Middle frontal gyrus (tissue), 1 donor: Measurements from ENCODE around the gene CRYL1.
"Not testable (repeated sequence)": the region's sequence is repeated elsewhere in the genome, so short reads cannot be mapped to it uniquely, and the experiment has no call there.

ENCODE experiments used
- DNase-seq: peaks from one replicate; pipeline ENCODE4 v3.0.0-alpha.2; 2015; ENCODE audit warnings: low spot score; ENCODE audit errors: extremely low spot score

The CRYL1 gene

DNA sequence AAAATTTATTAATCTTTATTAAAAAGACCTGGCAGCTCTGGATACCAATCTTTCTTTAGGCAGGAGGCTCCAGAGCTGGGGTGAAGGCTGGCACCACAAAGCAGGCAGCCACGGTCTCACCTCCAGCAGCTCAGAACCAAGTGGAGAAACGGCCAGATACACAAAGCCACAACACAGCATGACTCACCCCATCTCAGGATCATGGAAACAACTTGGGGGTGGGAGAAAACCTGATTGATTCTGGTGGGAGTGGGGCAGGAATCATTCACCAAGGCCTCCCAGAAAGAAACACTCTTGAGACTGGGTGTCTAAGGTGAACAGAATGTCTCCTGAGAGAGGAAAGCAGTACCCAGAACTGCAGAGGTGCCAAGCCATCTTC lies 64.2 kb downstream of the CRYL1 start:
- DNase-seq: no peak

- DNase-seq: no peak
Measured at GRCh38 chr13:20460761-20461160, 64.9 kb downstream of the CRYL1 start.

GRCh38 chr13:20457670-20458069 lies 68.0 kb downstream of the CRYL1 start:
- DNase-seq: no peak

GRCh38 chr13:20456737-20457136 lies 68.9 kb downstream of the CRYL1 start:
- no peak for DNase-seq

DNA sequence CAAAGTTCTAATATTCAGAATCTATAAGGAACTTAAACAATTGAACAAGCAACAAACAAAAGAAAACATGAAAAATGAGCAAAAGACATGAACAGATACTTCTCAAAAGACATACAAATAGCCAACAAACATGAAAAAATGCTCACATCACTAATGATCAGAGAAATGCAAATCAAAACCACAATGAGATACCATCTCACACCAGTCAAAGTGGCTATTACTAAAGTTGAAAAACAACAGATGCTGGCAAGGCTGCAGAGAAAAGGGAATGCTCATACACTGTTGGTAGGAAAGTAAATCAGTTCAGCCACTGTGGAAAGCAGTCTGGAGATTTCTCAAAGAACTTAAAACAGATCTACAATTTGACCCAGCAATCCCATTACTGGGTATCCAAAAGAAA lies 74.3 kb downstream of the CRYL1 start:
- DNase-seq: no peak

- no peak for DNase-seq
Measured at GRCh38 chr13:20448470-20448869, 77.2 kb downstream of the CRYL1 start.

- DNase-seq: no peak
Measured at GRCh38 chr13:20446900-20447299, 78.8 kb downstream of the CRYL1 start.

GRCh38 chr13:20446405-20446804 lies 79.3 kb downstream of the CRYL1 start:
- DNase-seq: no peak

- no peak for DNase-seq
Measured at GRCh38 chr13:20442798-20443381, 82.8 kb downstream of the CRYL1 start.

DNA sequence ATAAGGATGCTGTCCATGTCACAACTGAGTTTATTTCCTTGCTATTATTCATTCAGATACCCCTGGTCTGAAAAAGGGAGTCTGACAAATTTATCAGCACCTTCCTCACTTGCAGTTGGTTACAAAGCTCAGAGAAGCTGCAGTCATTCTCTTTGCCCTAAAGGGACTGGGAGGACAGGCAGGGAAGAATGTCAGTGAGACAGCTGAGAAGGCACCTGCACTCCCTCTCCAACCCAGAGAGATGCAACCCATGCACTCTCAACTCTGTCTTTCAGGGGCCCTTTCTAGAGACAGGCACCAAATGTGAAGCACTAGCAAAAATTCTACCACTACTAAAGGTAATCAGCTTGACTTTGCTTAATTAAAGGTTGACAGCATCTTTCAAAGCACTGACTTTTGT lies 83.3 kb downstream of the CRYL1 start:
- DNase-seq: no peak

- no peak for DNase-seq
Measured at GRCh38 chr13:20441879-20442278, 83.8 kb downstream of the CRYL1 start.

- DNase-seq: no peak
Measured at GRCh38 chr13:20441056-20441455, 84.6 kb downstream of the CRYL1 start.

GRCh38 chr13:20439261-20439660 lies 86.4 kb downstream of the CRYL1 start:
- no peak for DNase-seq

DNA sequence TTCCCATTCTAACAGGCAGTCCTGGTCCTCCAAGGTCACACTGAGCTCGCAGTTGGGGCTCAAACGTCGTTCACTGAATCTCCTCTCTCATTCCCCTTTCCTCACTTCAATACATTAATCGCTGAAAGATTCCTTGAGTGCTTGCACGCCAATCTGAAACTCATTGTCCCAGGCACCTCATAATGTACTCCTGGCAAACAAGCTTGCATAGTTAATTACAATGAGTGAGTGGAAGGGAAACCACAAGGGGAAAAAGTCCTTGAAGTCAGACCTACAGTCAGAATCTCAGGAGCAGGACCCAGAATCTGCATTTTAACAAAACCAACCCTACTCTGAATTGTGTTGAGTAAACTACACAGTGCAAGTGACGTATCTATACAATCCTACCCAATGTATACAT lies 86.9 kb downstream of the CRYL1 start:
- DNase-seq: no peak

DNA sequence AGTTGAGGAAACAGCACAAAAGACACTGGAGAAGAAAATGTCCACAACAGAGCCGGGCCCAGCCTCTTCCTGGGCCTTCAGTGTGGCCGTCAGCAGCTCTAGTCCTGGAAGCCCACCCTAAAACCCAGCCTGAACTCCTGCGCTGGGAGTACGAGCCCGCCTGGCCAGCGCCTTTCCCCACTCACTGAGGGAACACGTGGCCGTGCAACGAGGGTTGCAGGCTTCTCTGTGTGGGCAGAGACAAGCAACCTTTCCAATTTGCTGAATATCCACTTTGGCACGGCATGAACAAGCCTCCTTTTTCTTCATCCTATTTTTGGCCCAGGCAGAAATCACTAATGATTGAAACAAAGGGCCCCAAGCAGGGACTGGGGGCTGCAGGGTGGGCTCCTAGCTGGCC lies 89.2 kb downstream of the CRYL1 start:
- no peak for DNase-seq

DNA sequence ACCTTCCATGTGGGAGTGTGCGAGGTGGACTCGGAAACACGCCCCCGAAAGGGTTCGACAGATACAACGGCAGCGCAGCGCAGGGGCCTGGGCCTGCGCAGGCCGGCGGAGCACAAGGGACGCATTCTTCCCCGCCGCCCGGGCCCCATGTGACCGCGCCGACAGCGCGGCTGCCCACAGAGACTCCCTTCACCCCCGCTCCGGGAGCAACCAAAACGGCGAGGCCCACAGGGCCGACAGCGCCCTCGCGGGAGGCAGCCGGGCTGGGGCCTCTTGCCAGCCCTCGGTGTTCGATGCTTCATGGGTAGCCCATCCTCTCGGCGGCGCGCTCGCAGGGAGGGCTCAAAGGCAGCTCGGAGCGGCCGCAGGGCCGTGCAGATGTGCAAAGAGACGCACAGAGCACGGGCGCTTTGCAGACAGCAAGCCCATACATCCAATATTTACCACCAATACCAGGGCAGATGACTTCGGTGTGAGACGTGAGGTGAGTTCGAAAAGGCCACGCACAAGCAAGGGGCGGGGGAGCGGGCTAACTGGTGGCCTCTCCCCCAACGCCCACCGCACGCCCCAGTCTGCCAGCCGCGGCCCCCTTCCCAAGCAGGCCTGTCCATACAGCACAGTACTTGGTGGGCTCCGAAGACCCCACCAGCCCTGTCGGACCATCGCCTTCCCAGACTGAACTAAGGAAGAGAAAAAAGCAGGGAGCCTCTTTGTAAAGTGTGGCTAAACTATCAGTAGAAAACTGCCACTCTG lies 89.9 kb downstream of the CRYL1 start:
- no peak for DNase-seq

DNA sequence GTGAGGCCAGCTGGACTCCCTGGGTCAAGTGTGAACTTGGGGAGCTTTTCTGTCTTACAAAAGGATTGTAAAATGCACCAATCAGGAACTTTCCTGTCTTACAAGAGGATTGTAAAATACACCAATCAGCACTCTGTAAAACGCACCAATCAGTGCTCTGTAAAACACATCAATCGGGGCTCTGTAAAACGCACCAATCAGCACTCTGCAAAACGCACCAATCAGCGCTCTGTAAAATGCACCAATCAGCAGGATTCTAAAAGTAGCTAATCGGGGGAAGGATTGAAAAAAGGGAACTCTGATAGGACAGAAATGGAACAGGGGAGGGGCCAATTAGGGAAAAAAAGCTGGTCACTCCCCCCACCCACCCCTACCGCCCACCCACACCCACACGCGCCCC lies 91.4 kb downstream of the CRYL1 start:
- DNase-seq: not testable (repeated sequence)

DNA sequence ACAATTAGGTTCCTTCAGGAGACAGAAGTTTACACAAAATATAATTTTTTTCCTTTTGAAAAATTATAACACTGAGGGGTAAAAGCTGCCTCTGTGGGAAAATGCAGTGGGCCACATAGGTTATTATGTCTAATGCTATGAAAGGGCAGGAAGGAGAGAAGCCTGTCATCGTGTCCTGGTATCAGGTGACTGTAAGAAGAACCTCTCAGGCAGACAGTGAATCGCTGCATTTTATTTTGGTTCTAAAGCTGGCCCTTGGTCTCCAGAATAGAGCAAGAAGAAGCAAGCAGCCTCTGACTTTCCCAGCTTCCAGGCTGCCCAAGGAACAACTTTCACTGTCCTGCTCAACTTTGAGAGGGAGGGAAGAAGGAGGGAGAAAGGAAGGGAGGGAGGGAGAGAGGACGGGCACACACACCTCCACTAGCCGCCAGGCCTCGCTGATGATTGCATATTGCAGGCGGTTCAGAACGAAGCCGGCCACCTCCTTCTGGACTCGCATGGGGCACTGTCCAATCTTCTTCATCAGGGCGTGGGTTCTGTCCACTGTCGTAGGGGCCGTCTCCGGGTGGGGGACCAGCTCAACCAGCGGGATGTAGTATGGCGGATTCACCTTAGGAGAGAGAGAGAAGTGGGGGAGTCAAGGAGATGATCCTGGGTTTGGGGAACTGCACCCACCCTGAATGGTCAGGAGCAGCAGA lies 93.8 kb downstream of the CRYL1 start:
- DNase-seq: no peak

- DNase-seq: no peak
Measured at GRCh38 chr13:20431080-20431479, 94.6 kb downstream of the CRYL1 start.

DNA sequence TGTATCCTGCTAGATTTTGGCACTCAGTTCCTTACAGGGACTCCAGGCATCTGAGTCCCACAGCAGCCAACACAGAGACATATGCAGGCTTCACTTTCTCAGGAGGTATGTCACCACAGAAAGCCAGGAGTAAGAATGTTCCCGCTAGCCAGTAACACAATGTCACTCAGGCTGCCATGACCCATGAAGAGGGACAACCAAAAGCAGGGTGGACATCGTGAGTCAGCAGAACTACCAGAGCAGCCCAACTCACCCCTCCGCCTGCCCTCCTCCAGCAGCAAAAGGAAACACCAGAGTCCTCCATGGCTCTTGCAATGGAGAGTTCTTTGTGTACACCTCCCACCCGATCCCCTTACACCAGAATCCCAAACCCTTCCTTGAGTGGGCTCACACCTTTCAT lies 95.4 kb downstream of the CRYL1 start:
- DNase-seq: no peak

- DNase-seq: no peak
Measured at GRCh38 chr13:20429682-20430081, 96.0 kb downstream of the CRYL1 start.
